GM15510 (cell line): ENCODE measurements around the gene TM4SF18.

ENCODE experiments used
- POLR2A ChIP-seq: IDR thresholded peaks from 3 replicates; pipeline ENCODE4 v1.6.1; 2011; ENCODE audit warnings: borderline replicate concordance; ENCODE audit not compliant: insufficient read length; ENCODE audit errors: extremely low read depth

Gene TM4SF18

GRCh38 chr3:149342413-149343380 is 9.3 kb upstream of the TM4SF18 start:
- no peak for TF ChIP-seq POLR2A

DNA sequence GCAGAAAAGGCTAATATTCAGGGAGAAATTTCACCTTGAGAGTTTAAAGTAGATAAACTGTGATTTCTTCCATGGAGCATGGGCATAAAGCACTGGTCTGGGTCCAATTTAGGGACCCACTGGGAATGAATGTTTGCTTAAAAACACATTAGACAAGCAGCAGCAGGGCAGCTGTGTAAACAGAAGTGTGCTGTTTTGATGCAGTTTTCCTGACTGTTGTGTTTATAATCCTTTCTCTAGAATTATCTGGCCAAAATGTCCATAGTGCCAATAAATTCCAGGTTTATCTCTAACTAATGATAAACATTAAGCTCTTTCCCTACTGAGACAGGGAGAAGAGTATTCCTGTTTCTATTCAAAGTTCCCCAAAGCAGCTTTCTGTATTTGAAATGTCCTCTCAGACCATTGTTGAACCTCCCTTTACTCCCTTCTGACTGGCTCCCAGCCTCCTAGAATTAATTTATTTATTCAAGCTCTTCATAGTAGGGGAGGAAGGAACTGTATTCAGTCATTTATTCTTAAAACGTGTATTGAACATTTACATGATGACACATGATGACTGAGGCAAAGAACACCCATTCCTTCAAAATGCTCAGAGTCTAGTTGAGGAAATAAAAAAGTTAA is 7.0 kb upstream of the TM4SF18 start:
- TF ChIP-seq POLR2A: no peak

- TF ChIP-seq POLR2A: no peak
Measured at GRCh38 chr3:149339931-149340309, 6.5 kb upstream of the TM4SF18 start.

- TF ChIP-seq POLR2A: no peak
Measured at GRCh38 chr3:149336925-149337324, 3.5 kb upstream of the TM4SF18 start.

DNA sequence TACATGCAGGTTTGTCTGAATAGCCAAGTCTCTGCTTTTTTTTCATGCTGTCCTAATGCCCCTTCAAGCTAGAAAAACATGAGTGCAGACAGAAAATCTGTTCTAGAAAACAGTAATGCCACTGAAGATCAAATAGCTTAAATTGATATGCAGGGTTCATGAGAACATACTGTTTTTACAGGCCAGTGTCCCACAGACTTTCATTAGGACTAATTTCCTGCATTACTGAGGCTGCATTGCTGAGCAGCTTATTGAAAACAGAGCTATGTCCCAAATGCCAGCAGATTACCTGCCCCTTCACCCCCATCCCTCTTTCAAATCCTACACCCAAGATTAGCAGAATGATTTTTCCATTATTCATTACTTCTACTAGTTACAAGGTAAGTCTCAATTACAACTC is 665 bp downstream of the TM4SF18 start:
- no peak for TF ChIP-seq POLR2A

DNA sequence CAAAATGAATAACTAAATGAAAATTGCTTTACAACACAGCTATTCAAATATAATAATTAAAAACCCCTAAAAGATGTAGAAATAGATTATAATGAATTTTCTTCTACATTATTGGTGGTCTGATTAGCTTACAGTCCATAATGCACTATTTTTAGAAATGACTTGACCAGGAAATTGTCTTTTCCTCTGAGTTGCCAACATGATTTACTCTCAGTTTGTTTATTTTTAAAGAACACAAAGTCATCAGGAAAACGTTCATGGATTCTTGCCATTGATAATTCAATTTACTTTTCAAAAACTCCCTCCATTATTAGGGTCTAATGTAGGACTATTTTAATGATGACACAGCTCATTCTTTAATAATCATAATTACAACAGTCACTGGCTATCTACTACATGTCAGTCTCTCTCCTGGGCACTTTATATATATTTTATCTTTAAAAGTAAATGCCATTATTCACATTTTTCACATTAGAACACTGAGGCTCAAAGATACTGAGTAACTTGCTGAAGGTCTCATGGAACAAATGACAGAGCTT is 1.1 kb downstream of the TM4SF18 start:
- TF ChIP-seq POLR2A: no peak

DNA sequence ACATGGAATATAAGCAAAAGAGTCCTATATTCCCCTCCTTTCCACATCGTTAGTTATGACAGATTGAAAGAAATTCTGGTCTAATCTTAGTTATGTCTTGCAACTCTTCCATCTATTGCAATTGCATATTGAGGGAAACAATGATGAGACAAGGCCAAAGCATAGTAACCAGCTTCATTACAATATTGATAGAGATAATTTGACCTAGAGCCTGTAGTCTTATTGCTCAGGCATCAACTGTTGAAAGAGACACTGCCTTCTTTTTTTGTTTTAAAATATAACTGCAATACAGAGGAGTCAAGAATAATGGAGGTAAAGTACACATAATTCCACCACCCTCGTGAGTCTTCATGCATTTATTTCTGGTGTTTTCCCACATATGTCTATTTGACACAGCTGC is 2.0 kb downstream of the TM4SF18 start:
- no peak for TF ChIP-seq POLR2A

DNA sequence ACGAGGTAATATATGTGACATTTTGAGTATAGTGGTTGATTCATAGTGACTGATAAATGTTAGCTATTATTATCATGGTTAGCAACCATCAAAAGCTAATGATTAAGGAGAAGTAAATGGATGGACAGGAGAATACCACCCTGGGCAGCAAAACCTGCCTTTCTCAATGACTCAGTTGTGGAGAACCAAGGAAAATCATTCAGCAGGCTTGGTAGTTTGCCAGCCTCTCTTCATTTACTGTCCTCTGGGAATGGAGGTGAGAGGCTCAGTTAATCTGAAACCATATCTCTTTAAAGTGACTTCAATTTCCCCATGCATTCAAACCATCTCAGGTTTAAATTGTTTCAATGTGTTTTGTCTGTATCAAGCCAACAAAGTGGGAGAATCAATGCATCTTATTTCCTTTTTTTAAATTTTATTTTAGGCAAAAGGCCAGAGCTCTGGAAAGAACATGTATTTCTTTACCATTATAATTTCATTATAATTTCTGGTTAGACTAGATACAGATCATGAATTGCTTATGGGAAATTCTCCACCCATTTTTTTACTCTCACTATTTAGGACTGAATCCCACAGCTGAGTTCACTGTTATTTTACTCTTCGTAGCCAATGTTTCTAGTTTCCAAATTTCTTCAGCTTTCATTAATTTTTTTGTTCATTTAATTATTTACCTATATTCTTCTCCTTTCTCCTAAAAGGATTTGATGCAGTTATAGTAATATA is 2.7 kb downstream of the TM4SF18 start:
- no peak for TF ChIP-seq POLR2A

- TF ChIP-seq POLR2A: no peak
Measured at GRCh38 chr3:149327156-149327555, 6.3 kb downstream of the TM4SF18 start.

- no peak for TF ChIP-seq POLR2A
Measured at GRCh38 chr3:149325581-149325980, 7.9 kb downstream of the TM4SF18 start.

- TF ChIP-seq POLR2A: no peak
Measured at GRCh38 chr3:149324332-149324731, 9.1 kb downstream of the TM4SF18 start.

DNA sequence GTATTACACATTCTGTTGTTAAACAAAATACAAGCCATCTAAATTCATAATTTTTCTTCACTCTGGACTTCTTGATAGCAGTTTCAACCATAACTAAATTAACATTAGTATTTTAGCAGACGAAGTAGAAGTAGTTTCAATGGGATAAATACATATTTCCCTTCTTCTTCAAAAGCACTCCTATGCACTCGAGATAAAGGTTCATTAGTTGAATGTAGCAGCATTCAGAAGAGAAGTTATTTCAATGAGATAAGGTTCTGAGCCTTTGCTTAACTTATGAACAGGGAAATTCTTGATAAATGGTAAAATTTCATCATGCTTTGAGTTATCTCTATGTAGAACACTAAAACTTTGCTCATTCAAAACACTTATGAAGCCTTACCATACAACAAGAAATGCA is 11.8 kb downstream of the TM4SF18 start:
- TF ChIP-seq POLR2A: no peak

GRCh38 chr3:149321136-149321535 is 12.3 kb downstream of the TM4SF18 start:
- no peak for TF ChIP-seq POLR2A

- no peak for TF ChIP-seq POLR2A
Measured at GRCh38 chr3:149319750-149320149, 13.7 kb downstream of the TM4SF18 start.

DNA sequence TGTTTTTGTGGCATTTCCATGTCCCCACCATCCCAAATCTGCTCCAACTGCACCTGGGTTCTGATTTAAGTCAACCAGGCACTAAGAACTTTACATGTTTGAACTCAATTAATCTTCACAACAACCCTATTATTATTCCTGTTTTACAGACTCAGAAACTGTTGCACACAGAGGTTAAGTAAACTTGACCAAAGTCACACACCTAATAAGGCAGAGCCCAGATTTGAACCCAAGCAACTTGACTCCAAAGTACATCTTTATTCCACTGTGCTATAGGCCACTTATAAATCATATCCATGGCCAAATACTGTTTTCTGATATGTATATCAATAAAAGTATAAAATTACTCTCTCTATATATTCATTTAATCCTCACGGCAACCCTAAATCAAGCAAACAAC is 16.4 kb downstream of the TM4SF18 start:
- TF ChIP-seq POLR2A: no peak
